KOPT-K1 (cell line): Measurements from ENCODE around the gene VAMP4.
"Not testable (repeated sequence)": the region's sequence is repeated elsewhere in the genome, so short reads cannot be mapped to it uniquely, and the experiment has no call there.

ENCODE experiments used
- H3K27ac ChIP-seq: fragments of 200-600 bp; sonication (generic); 2 replicates; pipeline ENCODE4 v1.5.1; 2016; ENCODE audit warnings: antibody characterized with exemption, mild to moderate bottlenecking, low read depth, low read length; ENCODE audit not compliant: poor library complexity, severe bottlenecking
- H3K36me3 ChIP-seq: fragments of 200-600 bp; sonication (generic); 2 replicates; pipeline ENCODE4 v1.5.1; 2017; ENCODE audit warnings: antibody characterized with exemption, mild to moderate bottlenecking, low read length, moderate library complexity; ENCODE audit not compliant: insufficient read depth
- H3K9me3 ChIP-seq: fragments of 200-600 bp; sonication (generic); 2 replicates; pipeline ENCODE4 v1.5.1; 2017; ENCODE audit warnings: antibody characterized with exemption, low read length, mild to moderate bottlenecking; ENCODE audit not compliant: insufficient read depth, poor library complexity, severe bottlenecking

VAMP4 gene

GRCh38 chr1:171738911-171739310 is 3.0 kb downstream of the VAMP4 start:
- peaks cover 32% of the 10 kb centered on the region for H3K36me3 ChIP-seq
- H3K27ac ChIP-seq: no peak overlapping the region
- no peaks in the 10 kb centered on the region for H3K9me3 ChIP-seq

GRCh38 chr1:171736196-171736595 is 5.7 kb downstream of the VAMP4 start:
- Histone ChIP-seq H3K36me3 (peaks cover 32% of the 10 kb centered on the region), H3K27ac (no peak overlapping the region), H3K9me3 (no peaks in the 10 kb centered on the region)

- H3K27ac ChIP-seq: no peak overlapping the region
- H3K36me3 ChIP-seq: peaks cover 20% of the 10 kb centered on the region
- no peaks in the 10 kb centered on the region for H3K9me3 ChIP-seq
Measured at GRCh38 chr1:171730052-171730451, 11.8 kb downstream of the VAMP4 start.

- Histone ChIP-seq H3K27ac (no peak overlapping the region), H3K9me3 (peaks cover 16% of the 10 kb centered on the region), H3K36me3 (peaks cover 26% of the 10 kb centered on the region)
Measured at GRCh38 chr1:171727778-171728177, 14.1 kb downstream of the VAMP4 start.

- Histone ChIP-seq H3K36me3 (peaks cover 26% of the 10 kb centered on the region), H3K9me3 (peaks cover 19% of the 10 kb centered on the region)
- H3K27ac ChIP-seq: not testable (repeated sequence)
Measured at GRCh38 chr1:171723180-171723579, 18.7 kb downstream of the VAMP4 start.

GRCh38 chr1:171718848-171719247 is 23.0 kb downstream of the VAMP4 start:
- H3K9me3 ChIP-seq: peaks cover 13% of the 10 kb centered on the region
- H3K36me3 ChIP-seq: peaks cover 21% of the 10 kb centered on the region
- no peak overlapping the region for H3K27ac ChIP-seq

- Histone ChIP-seq H3K36me3 (peaks cover 24% of the 10 kb centered on the region), H3K9me3 (peaks cover 7% of the 10 kb centered on the region), H3K27ac (no peak overlapping the region)
Measured at GRCh38 chr1:171718216-171718615, 23.6 kb downstream of the VAMP4 start.

GRCh38 chr1:171717062-171717718 is 24.7 kb downstream of the VAMP4 start:
- Histone ChIP-seq H3K36me3 (peaks cover 19% of the 10 kb centered on the region; the same call in 1 of the 2 replicates), H3K9me3 (no peaks in the 10 kb centered on the region), H3K27ac (no peak overlapping the region)

- no peak overlapping the region for H3K27ac ChIP-seq
- peaks cover 19% of the 10 kb centered on the region; the same call in 1 of the 2 replicates for H3K36me3 ChIP-seq
- no peaks in the 10 kb centered on the region for H3K9me3 ChIP-seq
Measured at GRCh38 chr1:171716616-171717015, 25.2 kb downstream of the VAMP4 start.

- H3K36me3 ChIP-seq: peaks cover 19% of the 10 kb centered on the region; the same call in 1 of the 2 replicates
- H3K27ac ChIP-seq: no peak overlapping the region
- H3K9me3 ChIP-seq: no peaks in the 10 kb centered on the region
Measured at GRCh38 chr1:171715813-171716251, 26.0 kb downstream of the VAMP4 start.

- no peak overlapping the region for H3K27ac ChIP-seq
- no peaks in the 10 kb centered on the region for H3K9me3 ChIP-seq
- peaks cover 33% of the 10 kb centered on the region for H3K36me3 ChIP-seq
Measured at GRCh38 chr1:171712341-171712740, 29.5 kb downstream of the VAMP4 start.

- no peaks in the 10 kb centered on the region for H3K9me3 ChIP-seq
- H3K27ac ChIP-seq: no peak overlapping the region
- H3K36me3 ChIP-seq: peaks cover 37% of the 10 kb centered on the region
Measured at GRCh38 chr1:171711643-171712042, 30.2 kb downstream of the VAMP4 start.

GRCh38 chr1:171707583-171707982 is 34.3 kb downstream of the VAMP4 start:
- H3K36me3 ChIP-seq: peaks cover 24% of the 10 kb centered on the region
- no peak overlapping the region for H3K27ac ChIP-seq
- no peaks in the 10 kb centered on the region for H3K9me3 ChIP-seq

GRCh38 chr1:171702598-171702997 is 39.3 kb downstream of the VAMP4 start:
- H3K36me3 ChIP-seq: peaks cover 13% of the 10 kb centered on the region
- H3K27ac ChIP-seq: no peak overlapping the region
- no peaks in the 10 kb centered on the region for H3K9me3 ChIP-seq

- 0 out of 2 replicates have a peak, but pooled peaks cover 4% of the 10 kb centered on the region for H3K36me3 ChIP-seq
- no peaks in the 10 kb centered on the region for H3K9me3 ChIP-seq
- no peak overlapping the region for H3K27ac ChIP-seq
Measured at GRCh38 chr1:171699531-171699930, 42.3 kb downstream of the VAMP4 start.

GRCh38 chr1:171695772-171696171 is 46.1 kb downstream of the VAMP4 start:
- H3K36me3 ChIP-seq, H3K9me3 ChIP-seq, H3K27ac ChIP-seq: not testable (repeated sequence)
